HG03457 (cell line): ENCODE results near the gene C15orf39.
"Not testable (repeated sequence)": the region's sequence is repeated elsewhere in the genome, so short reads cannot be mapped to it uniquely, and the experiment has no call there.

Experiments
- ATAC-seq: cut with Tn5 transposase; IDR thresholded peaks from one replicate; pipeline ENCODE4 v1.9.1; 2021; ENCODE audit warnings: moderate number of reproducible peaks; ENCODE audit not compliant: unreplicated experiment

C15orf39 gene

GRCh38 chr15:75258620-75259343 is 57.1 kb downstream of the C15orf39 start:
- not testable (repeated sequence) for ATAC-seq

GRCh38 chr15:75259873-75260272 is 58.2 kb downstream of the C15orf39 start:
- ATAC-seq: not testable (repeated sequence)
